SU-DHL-6 (cell line): ENCODE measurements around the gene SERPINA1.

ENCODE experiments used
- H2AFZ ChIP-seq: fragments of 200-600 bp; sonication (generic); 2 replicates; pipeline ENCODE4 v1.6.1; 2014; ENCODE audit warnings: low read depth, mild to moderate bottlenecking, moderate library complexity, mixed read lengths, antibody characterized with exemption, low read length; ENCODE audit not compliant: severe bottlenecking
- H3F3A ChIP-seq: fragments of 200-600 bp; shearing (Covaris generic); 2 replicates; pipeline ENCODE4 v1.6.0; 2016; ENCODE audit warnings: antibody characterized with exemption, mild to moderate bottlenecking; ENCODE audit not compliant: insufficient read depth
- H3K27ac ChIP-seq: fragments of 200-600 bp; sonication (generic); 2 replicates; pipeline ENCODE4 v1.5.1; 2016; ENCODE audit warnings: low read depth, mild to moderate bottlenecking, low read length, moderate library complexity, mixed read lengths
- H3K27me3 ChIP-seq: fragments of 200-600 bp; sonication (generic), shearing (Covaris generic); 2 replicates; pipeline ENCODE4 v1.6.0; 2014; ENCODE audit warnings: mild to moderate bottlenecking, low read length
- H3K36me3 ChIP-seq: fragments of 200-600 bp; sonication (generic); 2 replicates; pipeline ENCODE4 v1.6.1; 2014; ENCODE audit warnings: mild to moderate bottlenecking, low read length, mixed read lengths
- H3K4me2 ChIP-seq: fragments of 300-600, 200-600 bp; shearing (Covaris generic), sonication (generic); 2 replicates; pipeline ENCODE4 v1.6.0; 2014; ENCODE audit warnings: low read length, low read depth, mild to moderate bottlenecking; ENCODE audit not compliant: poor library complexity, severe bottlenecking
- H3K4me3 ChIP-seq: fragments of 200-600 bp; sonication (generic); 2 replicates; pipeline ENCODE4 v1.5.1; 2014; ENCODE audit warnings: antibody characterized with exemption, low read length, mild to moderate bottlenecking, mixed read lengths; ENCODE audit not compliant: insufficient read depth, poor library complexity, severe bottlenecking
- H3K79me2 ChIP-seq: fragments of 200-600 bp; sonication (generic); 2 replicates; pipeline ENCODE4 v1.6.1; 2014; ENCODE audit warnings: mild to moderate bottlenecking, low read length, moderate library complexity; ENCODE audit not compliant: insufficient read depth
- H3K9ac ChIP-seq: fragments of 200-600 bp; sonication (generic); 2 replicates; pipeline ENCODE4 v1.7.0; 2014; ENCODE audit warnings: mild to moderate bottlenecking, low read length
- H3K9me2 ChIP-seq: fragments of 200-600 bp; sonication (generic); replicated peaks from 2 replicates; pipeline ENCODE4 v1.6.1; 2014; ENCODE audit warnings: low read length; ENCODE audit not compliant: insufficient read depth
- H3K9me3 ChIP-seq: fragments of 200-600 bp; sonication (generic); 2 replicates; pipeline ENCODE4 v1.6.1; 2014; ENCODE audit warnings: low read length, mixed read lengths; ENCODE audit not compliant: insufficient read depth
- H4K20me1 ChIP-seq: fragments of 200-600 bp; sonication (generic); 2 replicates; pipeline ENCODE4 v1.6.1; 2014; ENCODE audit warnings: low read depth, mild to moderate bottlenecking, antibody characterized with exemption, low read length, moderate library complexity, mixed read lengths
- CTCF ChIP-seq: fragments of 200-600 bp; sonication (generic); IDR thresholded peaks from one replicate; pipeline ENCODE4 v1.5.1; 2017; ENCODE audit warnings: antibody characterized with exemption, mild to moderate bottlenecking, low read length, moderate library complexity; ENCODE audit not compliant: insufficient read depth, poor library complexity, severe bottlenecking
- EZH2phosphoT487 ChIP-seq: fragments of 200-600 bp; sonication (generic), shearing (Covaris generic); conservative IDR thresholded peaks from 2 replicates; pipeline ENCODE4 v1.6.1; 2018; ENCODE audit warnings: mild to moderate bottlenecking, antibody characterized with exemption, low read length, moderate library complexity, mixed read lengths

Gene SERPINA1

GRCh38 chr14:94377866-94378470, 10.4 kb downstream of the SERPINA1 start:
- TF ChIP-seq EZH2phosphoT487 (no peak), CTCF (no peak)
- H4K20me1 ChIP-seq = no peaks in the 10 kb centered on the region
- no peak overlapping the region for H3K9ac ChIP-seq
- no peak overlapping the region for H3K4me2 ChIP-seq
- no peak overlapping the region for H2AFZ ChIP-seq
- no peaks in the 10 kb centered on the region for H3K9me2 ChIP-seq
- no peaks in the 10 kb centered on the region for H3K9me3 ChIP-seq
- H3K27ac ChIP-seq = no peak overlapping the region
- H3K27me3 ChIP-seq = no peaks in the 10 kb centered on the region
- no peaks in the 10 kb centered on the region for H3K36me3 ChIP-seq
- H3K4me3 ChIP-seq = no peak overlapping the region
- H3K79me2 ChIP-seq = no peaks in the 10 kb centered on the region
- H3F3A ChIP-seq = no peaks in the 10 kb centered on the region

DNA sequence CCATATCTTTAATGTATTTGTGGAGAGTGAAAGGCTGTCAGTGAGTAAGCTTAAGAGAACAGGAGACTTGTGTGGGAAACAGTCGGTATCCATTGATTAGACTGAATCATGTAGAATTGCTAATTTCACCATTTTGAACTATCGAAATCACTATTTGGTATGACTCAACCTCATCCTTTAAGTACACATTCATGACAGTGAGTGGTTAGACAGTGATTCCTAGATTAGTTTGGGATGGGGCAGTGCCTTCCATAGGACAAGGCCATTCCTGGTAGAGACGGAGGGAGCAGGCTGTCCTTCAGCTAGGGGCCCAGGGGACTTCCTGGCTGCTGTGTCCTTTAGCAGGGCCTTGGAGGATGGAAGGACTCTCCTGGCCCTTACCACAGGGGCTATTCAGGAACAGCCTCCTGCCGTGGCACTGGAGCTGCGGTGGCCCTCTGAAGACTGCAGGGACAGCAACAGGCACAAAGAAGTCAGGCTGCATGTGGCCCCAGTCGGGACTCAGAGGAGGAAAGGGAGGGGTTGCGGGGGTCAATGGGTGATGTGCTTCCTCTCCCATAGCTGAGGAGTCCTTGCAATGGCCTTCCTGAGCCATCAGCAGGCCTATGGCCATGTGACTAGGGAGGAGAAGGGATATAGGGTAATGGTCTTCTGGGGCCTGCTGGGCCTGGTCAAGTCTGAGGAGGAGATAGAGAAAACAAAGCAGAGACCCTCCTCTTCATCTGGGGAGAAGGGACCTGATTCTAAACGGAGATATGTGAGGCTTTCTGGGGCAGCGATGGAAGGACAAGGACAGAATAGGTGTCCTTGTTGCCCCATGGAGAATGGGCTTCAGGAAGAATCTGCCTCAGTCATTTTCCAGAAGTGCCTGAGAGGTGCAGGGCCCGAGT, 11.2 kb downstream of the SERPINA1 start:
- Histone ChIP-seq H3K36me3 (no peaks in the 10 kb centered on the region), H3K27me3 (no peaks in the 10 kb centered on the region), H3K9me3 (no peaks in the 10 kb centered on the region), H2AFZ (no peak overlapping the region), H3K27ac (no peak overlapping the region), H3K9me2 (no peaks in the 10 kb centered on the region), H3F3A (no peaks in the 10 kb centered on the region), H4K20me1 (no peaks in the 10 kb centered on the region), H3K79me2 (no peaks in the 10 kb centered on the region), H3K9ac (no peak overlapping the region), H3K4me2 (no peak overlapping the region), H3K4me3 (no peak overlapping the region)
- TF ChIP-seq EZH2phosphoT487 (no peak), CTCF (no peak)

- Histone ChIP-seq H3K79me2 (no peaks in the 10 kb centered on the region), H3K9me3 (no peaks in the 10 kb centered on the region), H3K27me3 (no peaks in the 10 kb centered on the region), H3K27ac (no peak overlapping the region), H3K9ac (no peak overlapping the region), H3K4me2 (no peak overlapping the region), H4K20me1 (no peaks in the 10 kb centered on the region), H3F3A (no peaks in the 10 kb centered on the region), H3K4me3 (no peak overlapping the region), H2AFZ (no peak overlapping the region), H3K36me3 (no peaks in the 10 kb centered on the region), H3K9me2 (no peaks in the 10 kb centered on the region)
- TF ChIP-seq EZH2phosphoT487 (no peak), CTCF (no peak)
Observed at GRCh38 chr14:94376108-94376975, 12.1 kb downstream of the SERPINA1 start.
